ENCODE results near the gene RPS6KA5. TPM values are rescaled to one million over a fixed set of nuclear protein-coding genes. Genes with fewer than 3 reads are reported as not detected.

Gene RPS6KA5
- polyA plus RNA-seq, 6 donors from 2014 or later, result 21.2 to 33.3 (median 27.8) TPM

- Mint-ChIP-seq H3K36me3 (no peaks in the 10 kb centered on the region), H3K4me1 (peaks cover 34 to 53% (median 41%) of the 10 kb centered on the region in 3 donors), H3K27me3 (no peaks in the 10 kb centered on the region), H3K27ac (peak overlapping the region in 5 of 6 donors; percentile 41 to 85 (median 61)), H3K4me3 (peak overlapping the region in 6 of 8 donors; percentile 85 to 95 (median 90)), H3K9me3 (peaks cover 0 to 4% (median 0%) of the 10 kb centered on the region in 7 donors)
- ATAC-seq (ENCODE audit: low read depth in 2 of 2) (peak; percentile 24 to 27), DNase-seq (peak; percentile 59)
These were observed 678 bp downstream of the RPS6KA5 start for GRCh38 chr14:91059576-91060350.

DNA sequence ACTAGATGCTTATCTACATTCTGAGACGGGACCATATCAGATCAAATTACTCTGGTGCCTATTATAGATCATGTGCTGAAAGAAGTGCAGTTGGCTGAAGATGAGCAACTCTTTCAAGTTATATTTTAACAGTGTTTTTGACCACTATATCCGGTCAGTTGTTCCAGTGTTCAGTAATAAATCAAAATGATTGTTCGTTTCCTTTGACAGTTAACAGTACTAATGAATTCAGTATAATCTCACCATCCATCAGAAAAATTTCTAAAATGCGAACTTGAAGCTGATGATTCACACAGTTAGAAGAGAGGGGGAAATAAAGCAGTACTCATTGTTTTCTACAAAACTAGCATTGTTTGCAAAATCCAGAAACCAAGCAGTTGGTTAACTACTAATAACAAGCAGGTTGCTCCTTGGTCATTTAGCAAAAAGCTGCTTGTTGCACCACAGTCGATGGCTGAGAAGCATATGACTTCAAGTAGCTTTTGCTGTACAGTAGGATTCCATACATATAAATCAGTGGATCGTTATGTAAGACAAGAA, 2.3 kb downstream of the RPS6KA5 start:
- peak overlapping the region in 6 of 8 donors; percentile 21 to 94 (median 52) for H3K4me3 Mint-ChIP-seq
- H3K9me3 Mint-ChIP-seq, result no peaks in the 10 kb centered on the region
- H3K27me3 Mint-ChIP-seq, result no peaks in the 10 kb centered on the region
- peak overlapping the region in 1 of 6 donors; percentile 0 for H3K27ac Mint-ChIP-seq
- H3K36me3 Mint-ChIP-seq, result no peaks in the 10 kb centered on the region
- DNase-seq (no peak), ATAC-seq (ENCODE audit: low read depth in 2 of 2) (no peak)
- peaks cover 32 to 53% (median 33%) of the 10 kb centered on the region in 3 donors for H3K4me1 Mint-ChIP-seq

- Mint-ChIP-seq H3K27me3 (no peaks in the 10 kb centered on the region), H3K4me3 (peak overlapping the region in 2 of 8 donors; percentile 3 to 22), H3K36me3 (no peaks in the 10 kb centered on the region), H3K9me3 (no peaks in the 10 kb centered on the region), H3K27ac (peak overlapping the region in 2 of 6 donors; percentile 12 to 43), H3K4me1 (peaks cover 26 to 54% (median 38%) of the 10 kb centered on the region in 3 donors)
- ATAC-seq (ENCODE audit: low read depth in 2 of 2), result no peak
- DNase-seq, result no peak
These were observed 4.1 kb downstream of the RPS6KA5 start for GRCh38 chr14:91056361-91056760.

DNA sequence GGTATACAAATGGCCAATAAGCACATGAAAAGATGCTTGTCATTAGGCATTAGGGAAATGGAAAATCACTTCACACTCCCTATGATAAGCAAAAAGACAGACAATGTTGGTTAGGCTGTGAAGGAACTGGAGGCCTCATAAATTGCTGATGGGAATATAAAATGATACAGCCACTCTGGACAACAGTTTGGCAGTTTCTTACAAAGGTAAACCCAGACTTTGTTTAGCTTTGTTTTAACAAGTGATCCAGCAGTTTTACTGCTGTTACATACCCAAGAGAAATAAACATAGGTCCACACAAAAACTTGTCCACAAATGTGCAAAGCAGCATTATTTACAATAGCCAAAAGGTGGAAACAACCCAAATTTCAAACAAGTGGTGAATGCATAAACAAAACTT, 5.4 kb downstream of the RPS6KA5 start:
- DNase-seq (no peak), ATAC-seq (ENCODE audit: low read depth in 2 of 2) (no peak)
- Mint-ChIP-seq H3K27ac (peak overlapping the region in 1 of 6 donors; percentile 33), H3K4me3 (peak overlapping the region in 1 of 8 donors; percentile 1), H3K36me3 (no peaks in the 10 kb centered on the region), H3K27me3 (no peaks in the 10 kb centered on the region), H3K9me3 (no peaks in the 10 kb centered on the region), H3K4me1 (peaks cover 26 to 54% (median 38%) of the 10 kb centered on the region in 3 donors)

- peaks cover 34 to 60% (median 60%) of the 10 kb centered on the region in 3 donors for H3K4me1 Mint-ChIP-seq
- no peaks in the 10 kb centered on the region for H3K36me3 Mint-ChIP-seq
- H3K27me3 Mint-ChIP-seq, result no peaks in the 10 kb centered on the region
- H3K27ac Mint-ChIP-seq, result peak overlapping the region in 2 of 6 donors; percentile 17 to 44
- peak overlapping the region in 1 of 8 donors; percentile 8 for H3K4me3 Mint-ChIP-seq
- ATAC-seq (ENCODE audit: low read depth in 2 of 2) (no peak), DNase-seq (no peak)
- H3K9me3 Mint-ChIP-seq, result peaks cover 0 to 6% (median 0%) of the 10 kb centered on the region in 7 donors
These were observed 11.8 kb downstream of the RPS6KA5 start for GRCh38 chr14:91048676-91049075.

- peaks cover 34 to 62% (median 61%) of the 10 kb centered on the region in 3 donors for H3K4me1 Mint-ChIP-seq
- peak overlapping the region in 3 of 8 donors; percentile 6 to 50 (median 8) for H3K4me3 Mint-ChIP-seq
- peak overlapping the region in 2 of 6 donors; percentile 17 to 44 for H3K27ac Mint-ChIP-seq
These were observed 12.2 kb downstream of the RPS6KA5 start for GRCh38 chr14:91048265-91048664.

GRCh38 chr14:91047174-91047753, 13.2 kb downstream of the RPS6KA5 start:
- Mint-ChIP-seq H3K4me3 (peak overlapping the region in 5 of 8 donors; percentile 2 to 69 (median 7)), H3K27me3 (no peaks in the 10 kb centered on the region), H3K27ac (peak overlapping the region in 5 of 6 donors; percentile 21 to 88 (median 72)), H3K36me3 (no peaks in the 10 kb centered on the region), H3K4me1 (peaks cover 43 to 63% (median 59%) of the 10 kb centered on the region in 3 donors), H3K9me3 (peaks cover 0 to 6% (median 0%) of the 10 kb centered on the region in 7 donors)
- DNase-seq (no peak), ATAC-seq (ENCODE audit: low read depth in 2 of 2) (no peak)

More at GRCh38 chr14:91048265-91048664, 12.2 kb downstream of the RPS6KA5 start:
- H3K9me3 Mint-ChIP-seq, result peaks cover 0 to 6% (median 0%) of the 10 kb centered on the region in 7 donors
- no peaks in the 10 kb centered on the region for H3K36me3 Mint-ChIP-seq
- DNase-seq, result peak; percentile 12
- no peaks in the 10 kb centered on the region for H3K27me3 Mint-ChIP-seq
- ATAC-seq (ENCODE audit: low read depth in 2 of 2), result peak; percentile 69 to 75

GRCh38 chr14:91046488-91047072, 13.9 kb downstream of the RPS6KA5 start:
- no peaks in the 10 kb centered on the region for H3K36me3 Mint-ChIP-seq
- peaks cover 43 to 63% (median 59%) of the 10 kb centered on the region in 3 donors for H3K4me1 Mint-ChIP-seq
- peak overlapping the region in 7 of 8 donors; percentile 2 to 86 (median 42) for H3K4me3 Mint-ChIP-seq
- no peak for DNase-seq
- H3K27me3 Mint-ChIP-seq, result no peaks in the 10 kb centered on the region
- ATAC-seq (ENCODE audit: low read depth in 2 of 2), result peak; percentile 34 to 52
- H3K9me3 Mint-ChIP-seq, result peaks cover 0 to 6% (median 0%) of the 10 kb centered on the region in 7 donors
- peak overlapping the region; percentile 21 to 88 (median 76) for H3K27ac Mint-ChIP-seq

DNA sequence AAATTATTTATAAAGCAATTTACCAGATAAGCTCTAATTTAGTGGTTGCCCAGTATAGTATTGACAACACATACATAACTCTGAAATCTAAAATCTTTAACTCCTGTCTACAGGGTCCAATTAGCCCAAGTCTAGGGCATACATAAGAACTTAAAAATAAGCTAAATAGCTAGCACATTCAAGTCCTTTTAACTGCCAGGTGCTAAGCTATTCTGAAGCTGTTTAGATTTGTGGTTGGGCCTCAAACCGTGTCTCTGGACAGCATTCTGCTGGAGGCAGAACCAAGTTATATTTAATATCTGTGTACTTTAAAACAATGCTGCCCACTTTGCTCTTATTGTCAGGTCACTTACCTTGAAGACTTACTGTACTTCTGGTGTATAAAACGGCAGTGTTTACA, 19.0 kb downstream of the RPS6KA5 start:
- no peak overlapping the region for H3K4me3 Mint-ChIP-seq
- no peak overlapping the region for H3K27ac Mint-ChIP-seq
- no peaks in the 10 kb centered on the region for H3K27me3 Mint-ChIP-seq
- no peak for DNase-seq
- peaks cover 54 to 69% (median 61%) of the 10 kb centered on the region in 3 donors for H3K4me1 Mint-ChIP-seq
- no peak for ATAC-seq (ENCODE audit: low read depth in 2 of 2)
- H3K9me3 Mint-ChIP-seq, result peaks cover 0 to 6% (median 0%) of the 10 kb centered on the region in 7 donors
- no peaks in the 10 kb centered on the region for H3K36me3 Mint-ChIP-seq

GRCh38 chr14:91040545-91040944, 19.9 kb downstream of the RPS6KA5 start:
- no peak for ATAC-seq (ENCODE audit: low read depth in 2 of 2)
- Mint-ChIP-seq H3K4me1 (peaks cover 54 to 71% (median 61%) of the 10 kb centered on the region in 3 donors), H3K4me3 (no peak overlapping the region), H3K36me3 (no peaks in the 10 kb centered on the region), H3K9me3 (peaks cover 0 to under 1% (median 0%) of the 10 kb centered on the region in 7 donors), H3K27ac (peak overlapping the region in 4 of 6 donors; percentile 4 to 51 (median 19)), H3K27me3 (no peaks in the 10 kb centered on the region)
- no peak for DNase-seq

- Mint-ChIP-seq H3K27ac (peak overlapping the region in 1 of 6 donors; percentile 61), H3K9me3 (no peaks in the 10 kb centered on the region), H3K4me3 (no peak overlapping the region), H3K36me3 (no peaks in the 10 kb centered on the region), H3K27me3 (no peaks in the 10 kb centered on the region), H3K4me1 (peaks cover 52 to 67% (median 66%) of the 10 kb centered on the region in 3 donors)
- DNase-seq (no peak), ATAC-seq (ENCODE audit: low read depth in 2 of 2) (no peak)
These were observed 22.0 kb downstream of the RPS6KA5 start for GRCh38 chr14:91038439-91038838.

- Mint-ChIP-seq H3K9me3 (no peaks in the 10 kb centered on the region), H3K36me3 (peaks cover 0 to 7% of the 10 kb centered on the region in 2 donors), H3K4me3 (no peak overlapping the region), H3K27ac (peak overlapping the region in 3 of 6 donors; percentile 4 to 61 (median 27)), H3K27me3 (no peaks in the 10 kb centered on the region), H3K4me1 (peaks cover 49 to 64% (median 56%) of the 10 kb centered on the region in 3 donors)
- ATAC-seq (ENCODE audit: low read depth in 2 of 2) (no peak), DNase-seq (no peak)
These were observed 23.5 kb downstream of the RPS6KA5 start for GRCh38 chr14:91036741-91037469.

Measured in naive B cell (primary cell).